GM10266 (cell line): ENCODE data around the gene THAP2.
A peak's percentile ranks its signal among the peaks of the same experiment; 100 is the strongest.
"Not testable (repeated sequence)": the region's sequence is repeated elsewhere in the genome, so short reads cannot be mapped to it uniquely, and the experiment has no call there.

Experiments
- DNase-seq: peaks from one replicate; pipeline ENCODE4 v3.0.0; 2012; ENCODE audit errors: extremely low spot score
- TF ChIP-seq, protein P1 (sequence below): IDR thresholded peaks from 2 replicates; pipeline ENCODE4 v1.5.1; 2012; ENCODE audit warnings: mild to moderate bottlenecking, low read depth; ENCODE audit not compliant: control insufficient read depth, insufficient read depth; ENCODE audit errors: missing control alignments

The THAP2 gene

DNA sequence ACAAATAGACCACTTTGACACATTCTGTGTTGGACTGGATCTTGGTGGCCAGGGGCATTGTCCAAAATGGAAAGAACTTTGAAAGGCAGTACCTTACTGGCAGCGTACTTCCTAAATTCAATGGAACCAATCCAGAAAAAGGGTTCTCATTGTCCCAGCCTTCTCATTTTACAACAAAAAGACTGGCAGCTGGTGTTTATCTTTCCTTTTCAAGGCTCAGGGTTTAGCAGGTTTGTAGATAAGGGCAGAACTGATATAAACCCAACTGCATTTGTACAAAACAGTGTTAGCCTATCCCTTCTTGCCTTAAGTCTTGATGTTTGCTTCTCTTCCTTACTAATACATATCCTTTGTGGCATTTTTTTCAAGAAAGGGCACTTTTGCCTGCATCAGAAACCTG, 7.7 kb downstream of the THAP2 start:
- DNase-seq, result no peak

DNA sequence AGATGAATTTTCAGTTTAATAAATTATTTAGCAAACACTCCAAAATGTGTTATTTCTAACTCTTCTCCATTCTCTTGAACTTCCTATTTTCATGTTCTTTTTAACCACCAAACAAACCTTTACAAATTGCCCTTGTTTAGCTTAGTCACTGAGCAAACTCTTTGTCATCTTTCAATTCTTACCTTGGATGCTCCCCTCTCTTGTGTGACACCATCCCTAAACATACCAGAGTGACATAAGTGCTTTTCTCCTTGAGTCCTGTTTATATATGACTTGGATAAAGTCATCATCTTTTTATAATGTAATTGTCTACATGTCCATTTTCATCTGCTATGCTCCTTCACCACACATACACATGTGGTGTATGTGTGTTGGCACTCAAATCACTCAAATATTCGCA, 18.4 kb downstream of the THAP2 start:
- DNase-seq, result no peak
- TF ChIP-seq, protein P1, sequence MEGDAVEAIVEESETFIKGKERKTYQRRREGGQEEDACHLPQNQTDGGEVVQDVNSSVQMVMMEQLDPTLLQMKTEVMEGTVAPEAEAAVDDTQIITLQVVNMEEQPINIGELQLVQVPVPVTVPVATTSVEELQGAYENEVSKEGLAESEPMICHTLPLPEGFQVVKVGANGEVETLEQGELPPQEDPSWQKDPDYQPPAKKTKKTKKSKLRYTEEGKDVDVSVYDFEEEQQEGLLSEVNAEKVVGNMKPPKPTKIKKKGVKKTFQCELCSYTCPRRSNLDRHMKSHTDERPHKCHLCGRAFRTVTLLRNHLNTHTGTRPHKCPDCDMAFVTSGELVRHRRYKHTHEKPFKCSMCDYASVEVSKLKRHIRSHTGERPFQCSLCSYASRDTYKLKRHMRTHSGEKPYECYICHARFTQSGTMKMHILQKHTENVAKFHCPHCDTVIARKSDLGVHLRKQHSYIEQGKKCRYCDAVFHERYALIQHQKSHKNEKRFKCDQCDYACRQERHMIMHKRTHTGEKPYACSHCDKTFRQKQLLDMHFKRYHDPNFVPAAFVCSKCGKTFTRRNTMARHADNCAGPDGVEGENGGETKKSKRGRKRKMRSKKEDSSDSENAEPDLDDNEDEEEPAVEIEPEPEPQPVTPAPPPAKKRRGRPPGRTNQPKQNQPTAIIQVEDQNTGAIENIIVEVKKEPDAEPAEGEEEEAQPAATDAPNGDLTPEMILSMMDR, result no peak

More for the DNA sequence above, 7.7 kb downstream of the THAP2 start:
- TF ChIP-seq, protein P1, result no peak

DNA sequence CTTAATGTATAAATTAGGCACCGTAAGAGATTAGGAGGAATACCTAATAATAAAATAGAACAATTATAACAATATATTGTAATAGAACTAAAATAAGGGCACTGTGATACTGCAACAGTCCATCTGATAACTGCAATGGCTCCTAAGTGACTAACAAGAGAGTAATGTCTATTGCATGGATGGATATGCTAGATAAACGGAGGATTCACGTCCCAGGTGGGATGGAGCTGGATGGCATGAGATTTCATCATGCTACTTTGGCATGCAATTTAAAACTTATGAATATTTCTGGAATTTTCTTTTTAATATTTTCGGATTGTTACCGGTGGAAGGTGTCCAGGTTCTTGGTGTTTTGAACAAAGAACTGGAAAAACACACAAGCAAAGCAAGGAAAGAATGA, 19.5 kb downstream of the THAP2 start:
- DNase-seq, result no peak
- TF ChIP-seq, protein P1, result no peak

DNA sequence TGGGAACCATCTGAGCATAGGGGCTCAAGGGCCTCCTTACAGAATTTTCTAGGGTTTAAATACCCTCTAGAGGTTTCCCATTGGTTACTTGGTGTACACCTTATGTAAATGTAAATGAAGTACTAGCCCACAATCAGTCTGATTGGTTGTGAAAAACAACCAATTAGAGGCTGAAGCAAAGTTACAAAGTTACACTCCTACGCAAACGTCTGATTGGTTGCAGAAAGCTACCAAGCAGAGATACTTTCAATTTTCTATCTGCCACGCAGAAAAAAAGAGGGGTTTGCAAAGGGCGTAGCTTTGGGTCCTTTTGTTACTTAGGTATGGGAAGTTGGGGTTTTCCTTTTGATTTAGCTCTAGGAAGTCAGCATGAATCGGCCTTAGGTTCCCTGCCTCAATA, 20.0 kb downstream of the THAP2 start:
- DNase-seq, result no peak
- TF ChIP-seq, protein P1, result no peak

DNA sequence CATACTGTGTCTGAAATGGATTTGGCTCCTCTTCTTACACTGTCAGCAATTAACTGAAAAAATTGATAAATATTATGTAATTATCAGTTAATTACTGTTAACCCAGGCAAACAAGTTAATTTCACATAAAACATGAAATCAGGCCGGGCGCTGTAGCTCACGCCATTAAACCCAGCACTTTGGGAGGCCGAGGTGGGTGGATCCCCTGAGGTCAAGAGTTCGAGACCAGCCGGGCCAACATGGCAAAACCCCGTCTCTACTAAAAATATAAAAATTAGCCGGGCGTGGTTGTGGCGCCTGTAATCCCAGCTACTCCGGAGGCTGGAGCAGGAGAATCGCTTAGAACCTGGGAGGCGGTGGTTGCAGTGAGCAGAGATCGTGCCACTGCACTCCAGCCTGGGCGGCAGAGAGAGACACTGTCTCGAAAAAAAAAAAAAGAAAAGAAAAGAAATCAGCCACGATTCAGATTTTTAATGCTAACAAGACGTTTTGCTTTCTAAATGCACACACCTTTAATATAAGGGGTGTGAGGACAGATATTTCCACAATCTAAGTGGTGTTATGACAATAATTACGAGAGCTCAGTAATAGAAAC, 21.3 kb downstream of the THAP2 start:
- TF ChIP-seq, protein P1, result no peak
- DNase-seq, result no peak

DNA sequence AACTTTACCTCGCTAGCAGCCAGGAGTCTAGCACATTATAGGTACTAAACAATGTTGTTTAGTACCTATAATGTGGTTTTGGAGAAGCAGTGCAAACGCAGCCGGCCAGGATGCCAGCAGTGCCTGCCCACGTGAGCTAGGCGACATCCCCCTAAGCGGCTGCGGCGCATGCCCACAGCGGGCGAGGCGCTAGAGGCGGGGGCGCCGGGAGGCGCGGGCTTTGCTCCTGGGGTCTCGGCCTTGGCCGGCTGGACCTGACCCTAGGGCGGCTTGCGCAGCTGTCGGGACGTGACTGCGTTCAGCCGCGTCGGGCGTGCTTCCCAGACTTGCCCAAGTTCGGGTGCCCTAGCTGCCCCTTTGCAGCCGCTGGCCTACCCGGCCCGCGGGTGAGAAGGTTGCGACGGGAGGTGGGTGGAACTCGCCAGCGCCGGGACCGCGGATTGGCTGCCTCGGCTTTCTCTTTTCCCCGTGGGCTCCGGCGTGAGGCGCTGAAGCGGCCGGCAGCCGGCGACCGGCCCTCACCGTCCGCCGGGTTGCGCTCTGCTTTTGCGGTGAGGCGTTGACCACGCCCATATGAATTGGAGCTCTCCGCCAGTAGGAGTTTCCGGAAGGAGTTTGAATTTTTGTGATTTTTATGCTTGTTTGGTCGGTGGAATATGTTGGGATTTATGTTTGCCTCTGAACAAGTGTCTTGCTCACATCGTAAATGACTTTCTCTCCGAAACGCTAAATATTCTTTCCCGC, 22.0 kb downstream of the THAP2 start, which contains the start of gene TMEM19:
TMEM19 (plus strand) TSS at position 169 of the 744 bp plus-strand sequence. CDS start 599 bp downstream, outside the sequence.
- DNase-seq, result peak; percentile 84
- TF ChIP-seq, protein P1, result peak; percentile 60

DNA sequence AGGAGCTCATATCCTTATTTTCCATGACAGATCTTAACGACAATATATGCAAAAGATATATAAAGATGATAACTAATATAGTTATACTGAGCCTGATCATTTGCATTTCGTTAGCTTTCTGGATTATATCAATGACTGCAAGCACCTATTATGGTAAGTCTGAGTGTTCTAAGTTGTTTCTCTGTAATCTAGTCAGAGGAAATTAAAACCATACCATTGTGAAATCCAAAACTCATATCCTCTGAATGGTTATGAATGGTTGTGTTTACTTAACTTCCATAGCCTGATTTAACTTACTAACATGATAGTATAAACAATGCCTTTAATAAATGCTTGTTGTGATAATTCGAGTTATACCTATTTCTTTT, 22.5 kb downstream of the THAP2 start:
- TF ChIP-seq, protein P1, result no peak
- no peak for DNase-seq

DNA sequence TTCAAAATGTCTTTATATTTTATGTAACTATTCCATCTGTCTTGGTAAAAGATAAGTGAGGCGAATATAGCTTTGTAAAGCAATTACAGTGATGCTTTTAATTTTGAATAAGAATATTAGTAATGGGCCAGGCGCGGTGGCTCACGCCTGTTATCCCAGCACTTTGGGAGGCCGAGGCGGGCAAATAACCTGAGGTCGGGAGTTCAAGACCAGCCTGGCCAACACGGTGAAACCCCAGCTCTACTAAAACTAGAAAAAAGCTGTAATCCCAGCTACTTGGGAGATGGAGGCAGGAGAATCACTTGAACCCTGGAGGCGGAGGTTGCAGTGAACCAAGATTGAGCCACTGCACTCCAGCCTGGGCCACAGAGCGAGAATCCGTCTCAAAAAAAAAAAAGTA, 23.1 kb downstream of the THAP2 start:
- not testable (repeated sequence) for DNase-seq
